K562 (cell line): ENCODE data around the gene CTAGE1. TPM values are rescaled to one million over a fixed set of nuclear protein-coding genes. Genes with fewer than 3 reads are reported as not detected.

Experiments used
- ATF7 ChIP-seq: fragments of 450-650 bp; IDR thresholded peaks from 2 replicates; pipeline ENCODE4 v1.7.1; 2014; ENCODE audit warnings: mild to moderate bottlenecking, moderate library complexity
- CHD7 ChIP-seq: fragments of 200-600 bp; sonication (generic); IDR thresholded peaks from one replicate; pipeline ENCODE4 v1.6.1; 2012; ENCODE audit warnings: mild to moderate bottlenecking, low read depth, low read length, inconsistent platforms
- NKRF ChIP-seq: fragments of 450-650 bp; IDR thresholded peaks from 2 replicates; pipeline ENCODE4 v1.6.1; 2016; ENCODE audit warnings: borderline replicate concordance
- NUFIP1 ChIP-seq: fragments of 450-650 bp; IDR thresholded peaks from 2 replicates; pipeline ENCODE4 v1.6.1; 2018; ENCODE audit not compliant: partially characterized antibody
- POLR2B ChIP-seq: fragments of 450-650 bp; IDR thresholded peaks from 2 replicates; pipeline ENCODE4 v1.6.1; 2018; ENCODE audit warnings: low read depth; ENCODE audit not compliant: partially characterized antibody
- ZBTB2 ChIP-seq: fragments of 450-650 bp; IDR thresholded peaks from 2 replicates; pipeline ENCODE4 v1.6.1; 2016; ENCODE audit warnings: antibody characterized with exemption
- ZC3H11A ChIP-seq: IDR thresholded peaks from 2 replicates; pipeline ENCODE4 v1.6.1; 2012; ENCODE audit warnings: low read depth, low read length, improper control_type of control experiment
- ZNF740 ChIP-seq, 3 experiments: fragments of 200-800 bp in 1 of 3; sonication (Bioruptor generic) in 1 of 3; sonication (generic) in 1 of 3; formaldehyde crosslinking in 1 of 3; IDR thresholded peaks; 2 replicates each; pipeline versions ENCODE4 v1.6.1 to v1.8.0; 2016 to 2022; ENCODE audit warnings: mild to moderate bottlenecking in 2 of 3, missing compliant biosample characterization in 2 of 3, missing genetic modification characterization in 2 of 3, missing genetic modification reagents in 1 of 3
- ZNF76 ChIP-seq: fragments of 250-450 bp; sonication (Bioruptor Pico); IDR thresholded peaks from 2 replicates; pipeline ENCODE4 v1.4.0; 2020; ENCODE audit warnings: mild to moderate bottlenecking, moderate library complexity, borderline replicate concordance
- polyA plus RNA-seq, 8 experiments: library from polyadenylated mRNA; depleted of rRNA in 4 of 8; stranded (reverse) in 5 of 8; unstranded in 3 of 8; fragments of >200 nt; fragmentation: Nextera tagmentation in 2 of 8; fragmentation: Illumina TruSeq in 1 of 8; extraction: Ambion mirVana in 2 of 8; extraction: Trizol in 1 of 8; gene quantifications; 2 replicates each; pipeline versions ENCODE4 v1.2.1 to v1.2.3, GENCODE V29; 2011 to 2014; ENCODE audit warnings: inconsistent platforms in 1 of 8, missing spikeins in 1 of 8
- total RNA-seq, 7 experiments: library from RNA; depleted of rRNA in 6 of 7; stranded (reverse); fragments of >200 nt in 6 of 7; fragmentation: Illumina TruSeq in 2 of 7; extraction: Trizol in 2 of 7; gene quantifications; 2 replicates each; pipeline versions ENCODE4 v1.2.1 to v1.2.3, GENCODE V29; 2011 to 2021; ENCODE audit warnings: low replicate concordance in 1 of 7

CTAGE1 gene
- total and polyA plus RNA-seq, 9 of the 15 experiments (the other 6 are each of a cell fraction or from before 2014, with no cell fraction given) = not detected

- no peak for TF ChIP-seq ZNF740 (CRISPR knock-in tag; IDR thresholded peaks at IDR 0.05)
- no peak for TF ChIP-seq ZNF740 (tag; IDR thresholded peaks at IDR 0.05)
- no peak for TF ChIP-seq ZC3H11A
- peak; percentile 70; the same call in 1 of the 2 replicates for TF ChIP-seq ZNF76
- no peak for TF ChIP-seq NUFIP1
- no peak for TF ChIP-seq CHD7
- no peak for TF ChIP-seq NKRF
- TF ChIP-seq POLR2B = no peak
- no peak for TF ChIP-seq ZBTB2
- peak; percentile 80 for TF ChIP-seq ATF7
Observed at GRCh38 chr18:22465859-22466457, 48.2 kb upstream of the CTAGE1 start (continued).
